Fibroblast of lung (primary cell): Measurements from ENCODE around the gene CCDC158. TPM values are rescaled to one million over a fixed set of nuclear protein-coding genes. Genes with fewer than 3 reads are reported as not detected.

Experiments
- DNase-seq, 2 donors: peaks; one replicate each; pipeline versions ENCODE4 v3.0.0 to v3.0.0-alpha.2; 2010; ENCODE audit warnings: low read depth in 2 of 2
- H2AFZ ChIP-seq: 2 replicates; pipeline ENCODE4 v1.5.1; 2012; ENCODE audit warnings: low read length, control low read depth, inconsistent platforms
- H3K27ac ChIP-seq: 2 replicates; pipeline ENCODE4 v1.5.1; 2011; ENCODE audit warnings: low read length, control low read depth; ENCODE audit not compliant: insufficient read depth
- H3K27me3 ChIP-seq: 2 replicates; pipeline ENCODE4 v1.5.1; 2011; ENCODE audit warnings: mild to moderate bottlenecking, low read length; ENCODE audit not compliant: control insufficient read depth, insufficient read depth
- H3K36me3 ChIP-seq: 2 replicates; pipeline ENCODE4 v1.5.1; 2011; ENCODE audit warnings: low read length; ENCODE audit not compliant: control insufficient read depth, insufficient read depth
- H3K4me1 ChIP-seq: 2 replicates; pipeline ENCODE4 v1.5.1; 2011; ENCODE audit warnings: low read length; ENCODE audit not compliant: control insufficient read depth, insufficient read depth; ENCODE audit errors: extremely low read depth
- H3K4me2 ChIP-seq: 2 replicates; pipeline ENCODE4 v1.5.1; 2011; ENCODE audit warnings: low read length, control low read depth; ENCODE audit not compliant: insufficient read depth; ENCODE audit errors: extremely low read depth
- H3K4me3 ChIP-seq, 4 experiments: fragments of 200-600 bp in 1 of 4; sonication (generic) in 1 of 4; replicated peaks in 1 of 4; 2 replicates each; pipeline ENCODE4 v1.5.1; 2011 to 2016; ENCODE audit warnings: low read length in 4 of 4, low read depth in 3 of 4, mild to moderate bottlenecking in 3 of 4, control low read depth in 2 of 4, inconsistent platforms in 1 of 4, mixed read lengths in 1 of 4; ENCODE audit not compliant: insufficient read depth in 1 of 4; ENCODE audit errors: control extremely low read depth in 1 of 4
- H3K79me2 ChIP-seq: 2 replicates; pipeline ENCODE4 v1.5.1; 2012; ENCODE audit warnings: mild to moderate bottlenecking, low read length, inconsistent platforms; ENCODE audit not compliant: control insufficient read depth, insufficient read depth
- H3K9ac ChIP-seq: 2 replicates; pipeline ENCODE4 v1.5.1; 2011; ENCODE audit warnings: mild to moderate bottlenecking, low read length, control low read depth; ENCODE audit not compliant: insufficient read depth
- H3K9me3 ChIP-seq: 2 replicates; pipeline ENCODE4 v1.5.1; 2012; ENCODE audit warnings: low read depth, low read length; ENCODE audit not compliant: control insufficient read depth, insufficient read depth
- H4K20me1 ChIP-seq: 2 replicates; pipeline ENCODE4 v1.5.1; 2011; ENCODE audit warnings: low read length; ENCODE audit not compliant: control insufficient read depth, insufficient read depth; ENCODE audit errors: extremely low read depth
- EZH2 ChIP-seq: IDR thresholded peaks from 2 replicates; pipeline ENCODE4 v1.5.1; 2012; ENCODE audit warnings: low read length, control low read depth, mild to moderate bottlenecking; ENCODE audit errors: missing control alignments
- polyA plus RNA-seq, 2 donors: library from polyadenylated mRNA; depleted of rRNA in 1 of 2; stranded (reverse) in 1 of 2; unstranded in 1 of 2; fragments of >200 nt; gene quantifications; 2 replicates each; pipeline ENCODE4 v1.2.1, GENCODE V29; 2011 to 2012; ENCODE audit warnings: missing spikeins in 1 of 2
- total RNA-seq: library from RNA; depleted of rRNA; stranded (reverse); fragments of >200 nt; gene quantifications from 2 replicates; pipeline ENCODE4 v1.2.1, GENCODE V29; 2014
- TF ChIP-seq, protein P1 (sequence below), 2 donors: IDR thresholded peaks in 1 of 2; conservative IDR thresholded peaks in 1 of 2; 1 replicate in 1 of 2; 2 replicates in 1 of 2; pipeline ENCODE4 v1.5.1; 2011 to 2012; ENCODE audit warnings: low read length in 2 of 2, control low read depth in 1 of 2, inconsistent platforms in 1 of 2, low read depth in 1 of 2, mild to moderate bottlenecking in 1 of 2

CCDC158 gene
- total and polyA plus RNA-seq, 2 donors (not counting 1 experiment from before 2014, with no cell fraction given) = 0.15 to 1.5 TPM

DNA sequence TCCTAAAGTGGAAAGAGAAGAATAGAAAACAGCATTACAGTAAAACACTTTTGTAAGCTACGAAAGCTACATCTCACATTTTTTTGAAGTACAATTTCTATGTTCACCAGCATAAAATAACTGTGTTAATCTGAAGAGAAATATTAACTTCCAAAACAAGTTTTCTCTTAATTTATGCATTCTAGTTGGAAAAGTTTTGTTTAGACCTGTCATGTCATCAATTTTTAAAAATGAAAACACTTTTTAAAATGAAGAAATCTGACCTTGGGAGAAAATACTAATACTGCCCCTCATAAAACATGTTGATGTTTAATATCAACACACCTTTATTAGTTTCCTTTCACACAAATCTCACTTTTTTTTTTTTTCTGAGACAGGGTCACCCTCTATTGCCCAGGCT lies 45.2 kb downstream of the CCDC158 start:
- TF ChIP-seq, protein P1, sequence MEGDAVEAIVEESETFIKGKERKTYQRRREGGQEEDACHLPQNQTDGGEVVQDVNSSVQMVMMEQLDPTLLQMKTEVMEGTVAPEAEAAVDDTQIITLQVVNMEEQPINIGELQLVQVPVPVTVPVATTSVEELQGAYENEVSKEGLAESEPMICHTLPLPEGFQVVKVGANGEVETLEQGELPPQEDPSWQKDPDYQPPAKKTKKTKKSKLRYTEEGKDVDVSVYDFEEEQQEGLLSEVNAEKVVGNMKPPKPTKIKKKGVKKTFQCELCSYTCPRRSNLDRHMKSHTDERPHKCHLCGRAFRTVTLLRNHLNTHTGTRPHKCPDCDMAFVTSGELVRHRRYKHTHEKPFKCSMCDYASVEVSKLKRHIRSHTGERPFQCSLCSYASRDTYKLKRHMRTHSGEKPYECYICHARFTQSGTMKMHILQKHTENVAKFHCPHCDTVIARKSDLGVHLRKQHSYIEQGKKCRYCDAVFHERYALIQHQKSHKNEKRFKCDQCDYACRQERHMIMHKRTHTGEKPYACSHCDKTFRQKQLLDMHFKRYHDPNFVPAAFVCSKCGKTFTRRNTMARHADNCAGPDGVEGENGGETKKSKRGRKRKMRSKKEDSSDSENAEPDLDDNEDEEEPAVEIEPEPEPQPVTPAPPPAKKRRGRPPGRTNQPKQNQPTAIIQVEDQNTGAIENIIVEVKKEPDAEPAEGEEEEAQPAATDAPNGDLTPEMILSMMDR (conservative IDR thresholded peaks at IDR 0.05 in 1 of 2, IDR thresholded peaks at IDR 0.05 in 1 of 2; ENCODE audit: low read depth in 1 of 2, low read length in 2 of 2) = no peak
- Histone ChIP-seq H3K9me3 (no peaks in the 10 kb centered on the region), H3K9ac (no peak overlapping the region), H3K27ac (no peak overlapping the region), H2AFZ (no peak overlapping the region), H3K4me3 (no peak overlapping the region), H3K79me2 (no peaks in the 10 kb centered on the region), H3K36me3 (no peaks in the 10 kb centered on the region), H3K4me1 (no peaks in the 10 kb centered on the region), H3K27me3 (no peaks in the 10 kb centered on the region), H3K4me2 (no peak overlapping the region), H4K20me1 (no peaks in the 10 kb centered on the region)
- no peak for DNase-seq

DNA sequence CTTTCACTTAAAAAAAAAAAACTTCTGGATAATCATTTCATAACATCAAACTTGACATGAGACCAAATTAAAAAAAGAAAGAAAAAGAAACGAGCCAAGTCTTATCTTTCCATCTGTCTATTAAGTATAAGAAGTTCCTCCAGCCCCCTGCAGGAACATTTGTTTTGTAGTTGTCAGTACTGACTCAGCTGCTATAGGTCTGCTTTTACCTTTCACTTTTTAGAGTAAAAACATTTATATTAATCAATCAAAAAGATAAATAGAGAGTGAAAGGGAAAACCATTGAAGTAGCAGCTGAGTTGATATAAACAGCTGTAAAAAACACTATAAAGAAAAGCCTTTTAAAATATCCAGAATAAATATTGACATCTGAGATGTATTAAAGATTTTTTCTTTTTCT lies 46.1 kb downstream of the CCDC158 start:
- Histone ChIP-seq H3K4me2 (no peak overlapping the region), H3K4me3 (no peak overlapping the region), H3K4me1 (no peaks in the 10 kb centered on the region), H2AFZ (no peak overlapping the region), H3K27me3 (no peaks in the 10 kb centered on the region), H3K9me3 (no peaks in the 10 kb centered on the region), H3K9ac (no peak overlapping the region), H3K79me2 (no peaks in the 10 kb centered on the region), H3K27ac (no peak overlapping the region), H3K36me3 (no peaks in the 10 kb centered on the region), H4K20me1 (no peaks in the 10 kb centered on the region)
- TF ChIP-seq, protein P1 (conservative IDR thresholded peaks at IDR 0.05 in 1 of 2, IDR thresholded peaks at IDR 0.05 in 1 of 2; ENCODE audit: low read depth in 1 of 2, low read length in 2 of 2) = no peak
- TF ChIP-seq EZH2 = no peak
- DNase-seq = peak in 1 of 2 donors; percentile 6

DNA sequence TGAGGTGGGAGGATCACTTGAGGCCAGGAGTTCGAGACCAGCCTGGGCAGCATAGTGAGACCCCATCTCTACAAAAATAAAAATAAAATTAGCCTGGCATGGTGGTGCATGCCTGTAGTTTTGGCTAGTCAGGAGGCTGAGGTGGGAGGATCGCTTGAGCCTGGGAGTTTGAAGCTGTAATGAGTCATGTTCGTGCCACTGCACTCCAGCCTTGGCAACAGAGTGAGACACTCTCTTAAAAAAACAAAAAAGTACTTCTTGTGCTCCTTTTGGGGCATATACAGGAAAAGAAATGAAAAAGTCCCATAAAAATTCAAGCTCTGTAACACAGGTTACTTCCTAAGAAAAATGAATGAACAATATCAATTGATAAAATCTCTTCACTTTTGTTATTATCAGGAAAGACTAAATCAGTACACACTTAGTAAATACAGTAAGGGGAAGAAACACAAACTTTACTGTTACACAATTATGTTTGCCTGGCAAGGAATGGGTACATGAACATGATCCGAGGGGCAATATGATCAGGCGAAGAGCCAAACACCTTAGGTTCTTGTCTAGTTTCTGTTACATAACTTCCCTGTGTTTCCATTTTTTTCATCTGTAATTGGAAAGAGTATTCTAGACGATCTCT lies 46.9 kb downstream of the CCDC158 start:
- no peak for TF ChIP-seq EZH2
- TF ChIP-seq, protein P1 (conservative IDR thresholded peaks at IDR 0.05 in 1 of 2, IDR thresholded peaks at IDR 0.05 in 1 of 2; ENCODE audit: low read depth in 1 of 2, low read length in 2 of 2) = no peak
- Histone ChIP-seq H3K9me3 (no peaks in the 10 kb centered on the region), H3K36me3 (no peaks in the 10 kb centered on the region), H3K27ac (no peak overlapping the region), H3K79me2 (no peaks in the 10 kb centered on the region), H3K27me3 (no peaks in the 10 kb centered on the region), H3K9ac (no peak overlapping the region), H2AFZ (no peak overlapping the region), H3K4me3 (no peak overlapping the region), H3K4me1 (no peaks in the 10 kb centered on the region), H4K20me1 (no peaks in the 10 kb centered on the region), H3K4me2 (no peak overlapping the region)
- DNase-seq = peak; percentile 18 to 34
